Astrocyte (in vitro differentiated cells and primary cell): ENCODE data around the gene TCF19. TPM values are rescaled to one million over a fixed set of nuclear protein-coding genes. Genes with fewer than 3 reads are reported as not detected.

Experiments used
- total RNA-seq: library from RNA; stranded (reverse); gene quantifications from 2 replicates; pipeline ENCODE4 v1.2.1, GENCODE V29; 2021

Gene TCF19
- total RNA-seq, 1 donor from 2014 or later: 2.5 TPM

Other genes starting within 250 kb of the TCF19 start
- gene VARS2, start 244.4 kb upstream of the TCF19 start, total RNA-seq: 19.8 and 21.6 TPM in 2 replicates
- not detected in 2 replicates for gene SFTA2, start 226.4 kb upstream of the TCF19 start, total RNA-seq
- not detected in 2 replicates for gene MUCL3, start 217.6 kb upstream of the TCF19 start, total RNA-seq
- not detected in 2 replicates for gene MUC21, start 174.9 kb upstream of the TCF19 start, total RNA-seq
- gene MUC22, start 148.1 kb upstream of the TCF19 start, total RNA-seq: 0.05 TPM in 1 of 2 replicates, not detected in the other
- 4.6 and 6.4 TPM in 2 replicates for gene C6orf15, start 46.0 kb upstream of the TCF19 start, total RNA-seq
- gene PSORS1C1, start 43.8 kb upstream of the TCF19 start, total RNA-seq: 8.8 and 9.2 TPM in 2 replicates
- 0.22 and 0.27 TPM in 2 replicates for gene CDSN, start 38.1 kb upstream of the TCF19 start, total RNA-seq
- not detected in 2 replicates for gene PSORS1C2, start 19.5 kb upstream of the TCF19 start, total RNA-seq
- gene CCHCR1, start 787 bp upstream of the TCF19 start, total RNA-seq: 10.2 and 11.5 TPM in 2 replicates
- gene POU5F1, start 12.1 kb downstream of the TCF19 start, total RNA-seq: 5.4 and 6.3 TPM in 2 replicates
- gene HLA-C, start 113.5 kb downstream of the TCF19 start, total RNA-seq: 587 and 786 TPM in 2 replicates
- gene HLA-B, start 198.6 kb downstream of the TCF19 start, total RNA-seq: 1,493 and 2,082 TPM in 2 replicates
- gene MICA, start 245.0 kb downstream of the TCF19 start, total RNA-seq: 70.0 and 70.6 TPM in 2 replicates